ENCODE data around the gene PHF19.

The PHF19 gene

GRCh38 chr9:120921661-120922181 lies 44.7 kb upstream of the PHF19 start:
- no peak overlapping the region for H3K27ac ChIP-seq
- TF ChIP-seq, protein P1, sequence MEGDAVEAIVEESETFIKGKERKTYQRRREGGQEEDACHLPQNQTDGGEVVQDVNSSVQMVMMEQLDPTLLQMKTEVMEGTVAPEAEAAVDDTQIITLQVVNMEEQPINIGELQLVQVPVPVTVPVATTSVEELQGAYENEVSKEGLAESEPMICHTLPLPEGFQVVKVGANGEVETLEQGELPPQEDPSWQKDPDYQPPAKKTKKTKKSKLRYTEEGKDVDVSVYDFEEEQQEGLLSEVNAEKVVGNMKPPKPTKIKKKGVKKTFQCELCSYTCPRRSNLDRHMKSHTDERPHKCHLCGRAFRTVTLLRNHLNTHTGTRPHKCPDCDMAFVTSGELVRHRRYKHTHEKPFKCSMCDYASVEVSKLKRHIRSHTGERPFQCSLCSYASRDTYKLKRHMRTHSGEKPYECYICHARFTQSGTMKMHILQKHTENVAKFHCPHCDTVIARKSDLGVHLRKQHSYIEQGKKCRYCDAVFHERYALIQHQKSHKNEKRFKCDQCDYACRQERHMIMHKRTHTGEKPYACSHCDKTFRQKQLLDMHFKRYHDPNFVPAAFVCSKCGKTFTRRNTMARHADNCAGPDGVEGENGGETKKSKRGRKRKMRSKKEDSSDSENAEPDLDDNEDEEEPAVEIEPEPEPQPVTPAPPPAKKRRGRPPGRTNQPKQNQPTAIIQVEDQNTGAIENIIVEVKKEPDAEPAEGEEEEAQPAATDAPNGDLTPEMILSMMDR (IDR thresholded peaks at IDR 0.05): no peak
- TF ChIP-seq ZFX (IDR thresholded peaks at IDR 0.05; ENCODE audit: borderline replicate concordance): no peak

DNA sequence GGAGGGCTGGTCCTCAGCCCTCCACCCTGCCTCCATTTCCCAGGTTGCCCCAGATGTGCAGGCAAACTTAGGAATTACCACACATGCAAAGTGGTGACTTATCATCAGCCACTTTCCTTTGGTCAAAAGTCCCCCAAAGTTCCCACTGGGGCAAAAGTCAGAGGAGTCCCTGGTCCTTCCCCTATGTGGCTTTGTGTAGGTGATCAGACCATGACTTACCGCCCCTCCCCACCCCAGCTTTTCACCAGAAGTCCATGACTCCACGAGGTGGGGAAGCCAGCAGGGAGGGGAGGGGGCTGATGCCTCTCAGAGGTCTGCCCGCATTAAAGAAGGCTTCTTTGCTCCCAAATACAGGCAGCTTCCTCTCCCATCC lies 43.8 kb upstream of the PHF19 start:
- peak overlapping the region; percentile 32; the same call in 1 of the 2 replicates for H3K27ac ChIP-seq
- TF ChIP-seq ZFX (IDR thresholded peaks at IDR 0.05; ENCODE audit: borderline replicate concordance): no peak

DNA sequence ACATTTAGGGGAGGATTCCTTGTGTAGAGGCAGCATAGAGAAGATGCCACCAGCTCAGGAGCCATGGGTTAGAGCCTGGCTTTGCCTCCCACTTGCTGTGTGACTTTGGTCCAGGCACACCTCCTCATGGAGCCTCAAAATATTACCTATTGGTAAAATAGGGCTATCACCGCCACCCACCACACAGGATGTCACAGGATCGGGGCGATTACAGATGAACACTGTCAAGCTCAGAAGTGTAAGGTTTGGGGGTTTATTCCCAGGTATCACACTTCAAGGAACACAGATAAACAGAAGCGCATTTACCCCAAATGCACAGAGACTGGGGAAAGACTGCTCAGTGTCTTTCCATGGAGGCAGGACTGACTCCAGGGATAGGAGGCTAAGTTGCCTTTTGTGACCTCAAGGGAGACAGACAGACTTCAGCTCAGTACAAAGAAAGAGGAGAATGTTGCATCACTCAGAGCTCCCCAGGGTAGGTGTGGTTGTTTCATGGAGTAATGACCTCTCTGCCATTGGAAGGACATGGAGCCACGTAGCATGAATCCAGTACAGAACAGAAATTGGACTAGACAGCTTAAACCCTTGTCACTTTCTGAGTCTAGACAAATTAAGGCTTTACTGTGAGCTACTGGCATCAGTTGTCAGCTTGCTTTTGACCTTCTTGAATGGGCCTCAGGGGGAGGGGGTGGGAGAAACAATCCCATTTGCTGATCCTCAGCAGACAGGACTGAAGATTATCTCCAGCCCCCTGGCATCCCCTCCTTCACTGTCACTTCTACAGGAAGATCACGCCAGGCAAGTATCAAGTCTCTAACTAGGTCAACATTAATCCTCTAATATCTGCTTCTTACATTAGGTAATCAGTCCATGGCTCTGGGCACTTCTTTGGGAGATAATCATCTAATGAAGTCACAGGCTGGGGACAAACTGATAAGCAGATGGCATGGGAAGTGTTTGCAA lies 43.1 kb upstream of the PHF19 start:
- TF ChIP-seq, protein P1 (IDR thresholded peaks at IDR 0.05): no peak
- peak overlapping the region; percentile 32; the same call in 1 of the 2 replicates for H3K27ac ChIP-seq

DNA sequence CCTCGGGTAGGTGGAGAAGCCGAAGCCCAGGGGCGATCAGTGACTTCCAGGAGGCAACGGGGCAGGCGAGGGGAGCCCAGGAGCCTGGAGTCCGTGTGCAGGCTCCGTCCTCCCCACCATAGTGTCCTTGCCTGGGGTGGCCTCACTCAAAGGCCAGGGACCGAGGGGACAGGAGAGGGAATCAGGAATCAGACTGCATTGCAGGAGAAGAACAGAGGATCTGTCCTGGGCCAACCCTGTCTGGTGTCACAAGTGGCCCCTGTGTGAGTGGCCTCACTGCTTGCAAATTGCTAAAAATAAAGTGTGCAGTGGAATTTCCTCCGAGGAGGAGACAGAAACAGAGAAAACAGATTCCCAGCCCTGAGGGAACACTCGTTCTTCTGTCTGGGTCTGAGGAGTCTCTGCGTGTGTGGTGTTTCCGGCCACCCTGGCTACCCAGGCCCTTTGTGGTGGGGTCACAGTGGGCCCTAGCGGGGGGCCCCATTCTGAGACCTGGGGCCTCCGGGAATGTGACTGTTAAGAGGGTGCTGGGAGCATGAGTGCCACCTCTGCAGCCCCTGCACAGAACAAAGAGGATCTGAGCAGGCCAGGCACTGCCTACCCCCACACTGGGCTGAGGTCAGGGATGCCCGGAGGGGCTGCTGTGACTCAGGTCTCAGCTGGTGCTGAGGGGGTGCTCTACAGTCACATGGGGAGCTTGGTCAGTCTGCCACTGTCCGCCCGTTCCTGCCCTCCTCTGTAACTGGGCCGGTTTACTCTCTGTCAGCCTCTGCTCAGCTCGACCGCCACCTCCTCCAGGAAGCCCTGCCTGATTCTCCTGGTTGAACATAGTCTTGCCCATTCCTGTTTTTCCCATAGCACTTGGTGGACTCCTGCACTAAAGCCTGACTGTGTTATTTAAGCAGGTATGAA lies 42.2 kb upstream of the PHF19 start:
- TF ChIP-seq, protein P1 (IDR thresholded peaks at IDR 0.05): no peak
- no peak for TF ChIP-seq ZFX (IDR thresholded peaks at IDR 0.05; ENCODE audit: borderline replicate concordance)
- peak overlapping the region; percentile 32; the same call in 1 of the 2 replicates for H3K27ac ChIP-seq

GRCh38 chr9:120917929-120918762 lies 41.2 kb upstream of the PHF19 start:
- TF ChIP-seq, protein P1 (IDR thresholded peaks at IDR 0.05): no peak
- no peak for TF ChIP-seq ZFX (IDR thresholded peaks at IDR 0.05; ENCODE audit: borderline replicate concordance)
- H3K27ac ChIP-seq: no peak overlapping the region

DNA sequence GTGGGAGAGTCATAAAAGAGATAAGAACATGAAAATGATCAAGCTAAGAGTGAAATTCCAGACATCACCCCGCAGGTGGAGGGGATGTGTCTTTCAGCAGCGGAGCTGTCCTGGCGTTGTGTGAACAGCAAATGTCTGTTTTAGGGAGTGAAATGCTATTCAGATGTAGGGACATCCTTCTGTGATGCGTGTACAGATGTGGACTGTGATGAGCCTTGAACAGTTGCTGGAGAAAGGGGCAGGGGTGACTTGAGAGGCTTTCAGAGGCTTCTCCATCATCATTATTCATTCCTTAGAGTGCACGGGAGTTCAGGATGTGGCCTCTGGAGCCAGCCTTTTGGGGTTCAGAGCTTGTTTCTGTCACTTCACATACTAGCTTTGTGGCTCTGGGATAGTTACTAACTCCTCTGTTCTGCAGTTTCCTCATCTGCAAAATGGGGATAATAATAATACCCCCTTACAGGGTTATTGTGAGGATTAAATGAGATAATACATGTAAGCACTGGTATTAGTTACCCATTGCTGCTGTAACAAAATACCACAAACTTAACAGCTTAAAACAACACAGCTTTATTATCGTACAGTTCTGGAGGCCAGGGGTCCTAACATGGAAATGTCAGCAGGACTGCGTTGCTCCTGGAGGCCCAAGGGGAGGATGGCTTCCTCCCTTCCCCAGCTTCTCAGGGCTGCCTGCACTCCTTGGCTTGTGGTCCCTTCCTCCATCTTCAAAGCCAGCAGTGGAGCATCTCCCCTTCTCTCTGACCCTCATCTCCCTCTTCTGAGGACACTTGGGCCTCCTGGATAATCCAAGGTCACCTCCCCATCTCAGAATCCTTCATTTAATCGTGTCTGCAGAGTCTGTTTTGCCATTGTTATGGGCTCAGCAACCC lies 40.2 kb upstream of the PHF19 start:
- TF ChIP-seq, protein P1 (IDR thresholded peaks at IDR 0.05): no peak
- no peak for TF ChIP-seq ZFX (IDR thresholded peaks at IDR 0.05; ENCODE audit: borderline replicate concordance)
- H3K27ac ChIP-seq: peak overlapping the region; percentile 78

All from 22Rv1 (cell line).